Left lung (tissue), 10 donors: ENCODE measurements around the gene GPC6. TPM values are rescaled to one million over a fixed set of nuclear protein-coding genes. Genes with fewer than 3 reads are reported as not detected.

Experiments
- ATAC-seq: fragments of 200-7000 bp; cut with Tn5 transposase; one replicate; pipeline ENCODE4 v1.9.1; 2020; ENCODE audit warnings: moderate library complexity
- DNase-seq, 4 donors: peaks; one replicate each; pipeline ENCODE4 v3.0.0-alpha.2; 2013 to 2020
- H3K27ac ChIP-seq, 2 donors: fragments of 200-600 bp; sonication (generic) in 1 of 2; one replicate each; pipeline versions ENCODE4 v1.5.0 to v1.8.0; 2020 to 2021
- H3K27me3 ChIP-seq, 2 donors: fragments of 200-600 bp; sonication (generic) in 1 of 2; one replicate each; pipeline versions ENCODE4 v1.5.0 to v1.8.0; 2020 to 2021
- H3K36me3 ChIP-seq, 2 donors: fragments of 200-600 bp; sonication (generic) in 1 of 2; one replicate each; pipeline versions ENCODE4 v1.5.0 to v1.8.0; 2020 to 2021
- H3K4me1 ChIP-seq, 2 donors: fragments of 200-600 bp; one replicate each; pipeline ENCODE4 v1.8.0; 2021
- H3K4me3 ChIP-seq, 2 donors: fragments of 200-600 bp; sonication (generic) in 1 of 2; one replicate each; pipeline versions ENCODE4 v1.5.0 to v1.8.0; 2020 to 2021; ENCODE audit warnings: mild to moderate bottlenecking in 1 of 2
- H3K9me3 ChIP-seq, 2 donors: fragments of 200-600 bp; sonication (generic) in 1 of 2; one replicate each; pipeline versions ENCODE4 v1.5.0 to v1.8.0; 2020 to 2021
- CTCF ChIP-seq, 2 donors: fragments of 200-600 bp; sonication (generic) in 1 of 2; IDR thresholded peaks; one replicate each; pipeline versions ENCODE4 v1.5.0 to v1.8.0; 2021; ENCODE audit warnings: antibody characterized with exemption in 2 of 2
- intact Hi-C, 2 donors: fragments of 100-400 bp; cut with DNase I; formaldehyde crosslinking; loops; one replicate each; pipeline versions ENCODE4 v1.11.2 to v1.14.2; 2022
- polyA plus RNA-seq, 6 donors: library from polyadenylated mRNA; unstranded; fragments of 120-200 nt; gene quantifications; one replicate each; pipeline ENCODE4 v1.2.1, GENCODE V29; 2013; ENCODE audit not compliant: insufficient read length in 6 of 6
- total RNA-seq, 2 donors: library from RNA; stranded (reverse); fragmentation: NEBNext Ultra II Directional; extraction: Animal tissue kit (Norgen Biotek cat#: 25700); gene quantifications; one replicate each; pipeline ENCODE4 v1.2.1, GENCODE V29; 2021
- donor health status: DM: no; HTN: yes; CAD: no.
- donor health status: DM: no; HTN: no; CAD: no.

The GPC6 gene
- total and polyA plus RNA-seq, 8 donors: 9.6 to 25.8 (median 21.1) TPM

GRCh38 chr13:94140027-94140426 lies 913.4 kb downstream of the GPC6 start:
- no peak overlapping the region for H3K27ac ChIP-seq
- no peak for DNase-seq
- H3K4me1 ChIP-seq: no peaks in the 10 kb centered on the region
- intact Hi-C loops: no loop called here
- no peak for ATAC-seq
- H3K36me3 ChIP-seq: no peaks in the 10 kb centered on the region
- H3K4me3 ChIP-seq: no peak overlapping the region
- no peak for TF ChIP-seq CTCF (IDR thresholded peaks at IDR 0.05)
- no peaks in the 10 kb centered on the region for H3K27me3 ChIP-seq
- no peaks in the 10 kb centered on the region for H3K9me3 ChIP-seq

- Histone ChIP-seq H3K4me3 (no peak overlapping the region), H3K36me3 (no peaks in the 10 kb centered on the region), H3K27ac (no peak overlapping the region), H3K27me3 (no peaks in the 10 kb centered on the region), H3K4me1 (no peaks in the 10 kb centered on the region), H3K9me3 (no peaks in the 10 kb centered on the region)
- ATAC-seq (no peak), DNase-seq (no peak)
- intact Hi-C loops: no loop called here
- no peak for TF ChIP-seq CTCF (IDR thresholded peaks at IDR 0.05)
Measured at GRCh38 chr13:94140511-94140910, 913.9 kb downstream of the GPC6 start.

- intact Hi-C loops: no loop called here
- Histone ChIP-seq H3K27me3 (no peaks in the 10 kb centered on the region), H3K4me1 (no peaks in the 10 kb centered on the region), H3K27ac (no peak overlapping the region), H3K4me3 (no peak overlapping the region), H3K9me3 (no peaks in the 10 kb centered on the region), H3K36me3 (no peaks in the 10 kb centered on the region)
- no peak for TF ChIP-seq CTCF (IDR thresholded peaks at IDR 0.05)
- no peak for ATAC-seq
- no peak for DNase-seq
Measured at GRCh38 chr13:94143624-94144350, 917.2 kb downstream of the GPC6 start.

- Histone ChIP-seq H3K27ac (no peak overlapping the region), H3K4me3 (no peak overlapping the region), H3K36me3 (no peaks in the 10 kb centered on the region), H3K4me1 (no peaks in the 10 kb centered on the region), H3K27me3 (no peaks in the 10 kb centered on the region), H3K9me3 (no peaks in the 10 kb centered on the region)
- no peak for DNase-seq
- TF ChIP-seq CTCF (IDR thresholded peaks at IDR 0.05): no peak
- ATAC-seq: no peak
- intact Hi-C loops: no loop called here
Measured at GRCh38 chr13:94145966-94146365, 919.4 kb downstream of the GPC6 start.

- Histone ChIP-seq H3K4me3 (no peak overlapping the region), H3K27me3 (no peaks in the 10 kb centered on the region), H3K9me3 (no peaks in the 10 kb centered on the region), H3K27ac (no peak overlapping the region), H3K36me3 (no peaks in the 10 kb centered on the region), H3K4me1 (no peaks in the 10 kb centered on the region)
- DNase-seq (no peak), ATAC-seq (no peak)
- intact Hi-C loops: no loop called here
- TF ChIP-seq CTCF (IDR thresholded peaks at IDR 0.05): no peak
Measured at GRCh38 chr13:94153586-94153985, 927.0 kb downstream of the GPC6 start.
